ENCODE data around the gene TGM2.

GRCh38 chr20:38214256-38215193, 49.5 kb upstream of the TGM2 start:
- TF ChIP-seq POLR2A (IDR thresholded peaks at IDR 0.05; ENCODE audit: low read depth, low read length) (no peak), POLR2AphosphoS5 (IDR thresholded peaks at IDR 0.05; ENCODE audit: low read depth, low read length) (no peak)
